GM23338 (cell line): ENCODE data around the gene SPP1. TPM values are rescaled to one million over a fixed set of nuclear protein-coding genes. Genes with fewer than 3 reads are reported as not detected.

Experiments used
- ATAC-seq: fragments of 200-7000 bp; cut with Tn5 transposase; 3 replicates; pipeline ENCODE4 v1.9.1; 2020
- DNase-seq: peaks from one replicate; pipeline ENCODE4 v3.0.0-alpha.2; 2015; ENCODE audit warnings: low spot score
- H2AFZ ChIP-seq: fragments of 200-600 bp; sonication (generic); 2 replicates; pipeline ENCODE4 v1.8.0; 2016; ENCODE audit warnings: antibody characterized with exemption, mild to moderate bottlenecking, moderate library complexity
- H3F3A ChIP-seq: fragments of 200-600 bp; sonication (generic); replicated peaks from 2 replicates; pipeline ENCODE4 v1.8.0; 2017; ENCODE audit warnings: antibody characterized with exemption, mixed run types, low read depth
- H3K27ac ChIP-seq: fragments of 200-600 bp; sonication (generic); 2 replicates; pipeline ENCODE4 v1.6.1; 2016; ENCODE audit warnings: low read depth
- H3K27me3 ChIP-seq: fragments of 200-600 bp; sonication (generic); 2 replicates; pipeline ENCODE4 v1.8.0; 2016; ENCODE audit warnings: mild to moderate bottlenecking, mixed run types, moderate library complexity; ENCODE audit not compliant: insufficient read depth
- H3K36me3 ChIP-seq: fragments of 200-600 bp; sonication (generic); 2 replicates; pipeline ENCODE4 v1.8.0; 2016; ENCODE audit warnings: mild to moderate bottlenecking; ENCODE audit not compliant: insufficient read depth
- H3K4me1 ChIP-seq: fragments of 200-600 bp; sonication (generic); 2 replicates; pipeline ENCODE4 v1.8.0; 2016; ENCODE audit warnings: mild to moderate bottlenecking, moderate library complexity; ENCODE audit not compliant: insufficient read depth
- H3K4me2 ChIP-seq: fragments of 200-600 bp; sonication (generic); 2 replicates; pipeline ENCODE4 v1.7.1; 2017; ENCODE audit warnings: mixed run types
- H3K4me3 ChIP-seq: fragments of 200-600 bp; sonication (generic); 2 replicates; pipeline ENCODE4 v1.6.1; 2016; ENCODE audit warnings: mixed run types
- H3K79me2 ChIP-seq: fragments of 200-600 bp; sonication (generic); replicated peaks from 2 replicates; pipeline ENCODE4 v1.8.0; 2017; ENCODE audit warnings: mild to moderate bottlenecking; ENCODE audit not compliant: insufficient read depth
- H3K9me2 ChIP-seq: fragments of 200-600 bp; sonication (generic); 2 replicates; pipeline ENCODE4 v1.8.0; 2017; ENCODE audit not compliant: insufficient read depth
- H4K20me1 ChIP-seq: fragments of 200-600 bp; sonication (generic); replicated peaks from 2 replicates; pipeline ENCODE4 v1.8.0; 2017; ENCODE audit warnings: mild to moderate bottlenecking; ENCODE audit not compliant: insufficient read depth
- H3K27ac Mint-ChIP-seq: 2 replicates; pipeline ENCODE4 v1.8.0; 2020; ENCODE audit warnings: inconsistent platforms, mild to moderate bottlenecking, moderate library complexity, mixed read lengths
- H3K27me3 Mint-ChIP-seq: 3 replicates; pipeline ENCODE4 v1.8.0; 2022; ENCODE audit warnings: low read depth, mild to moderate bottlenecking, moderate library complexity, mixed read lengths, inconsistent platforms; ENCODE audit not compliant: insufficient read depth, poor library complexity
- H3K36me3 Mint-ChIP-seq: 3 replicates; pipeline ENCODE4 v1.8.0; 2021; ENCODE audit warnings: low read depth, mild to moderate bottlenecking, inconsistent platforms, moderate library complexity, mixed read lengths
- H3K4me1 Mint-ChIP-seq: 3 replicates; pipeline ENCODE4 v1.8.0; 2020; ENCODE audit warnings: mild to moderate bottlenecking, inconsistent platforms, mixed read lengths
- H3K4me3 Mint-ChIP-seq: 3 replicates; pipeline ENCODE4 v1.8.0; 2021; ENCODE audit warnings: moderate library complexity, mild to moderate bottlenecking, inconsistent platforms, mixed read lengths
- H3K9me3 Mint-ChIP-seq: 3 replicates; pipeline ENCODE4 v1.8.0; 2020; ENCODE audit warnings: moderate library complexity, mild to moderate bottlenecking, inconsistent platforms, mixed read lengths
- CREB1 ChIP-seq: fragments of 250-450 bp; sonication (Bioruptor Pico); IDR thresholded peaks from 2 replicates; pipeline ENCODE4 v1.5.0; 2020; ENCODE audit warnings: low read depth, mild to moderate bottlenecking, moderate library complexity
- ETS1 ChIP-seq: IDR thresholded peaks from 2 replicates; pipeline ENCODE4 v1.6.1; 2016; ENCODE audit warnings: antibody characterized with exemption
- EZH2 ChIP-seq: fragments of 200-600 bp; sonication (generic); IDR thresholded peaks from one replicate; pipeline ENCODE4 v1.8.0; 2017; ENCODE audit warnings: antibody characterized with exemption, mild to moderate bottlenecking, low read depth; ENCODE audit not compliant: unreplicated experiment
- EZH2phosphoT487 ChIP-seq: fragments of 200-600 bp; sonication (generic); IDR thresholded peaks from one replicate; pipeline ENCODE4 v1.8.1; 2018; ENCODE audit warnings: antibody characterized with exemption; ENCODE audit not compliant: unreplicated experiment
- JUNB ChIP-seq: IDR thresholded peaks from one replicate; pipeline ENCODE4 v1.6.1; 2016; ENCODE audit warnings: antibody characterized with exemption; ENCODE audit not compliant: unreplicated experiment
- NANOG ChIP-seq: IDR thresholded peaks from 2 replicates; pipeline ENCODE4 v1.6.1; 2016; ENCODE audit warnings: antibody characterized with exemption, borderline replicate concordance
- POLR2AphosphoS5 ChIP-seq: IDR thresholded peaks from 2 replicates; pipeline ENCODE4 v1.6.1; 2016; ENCODE audit warnings: antibody characterized with exemption, low read depth
- REST ChIP-seq: IDR thresholded peaks from one replicate; pipeline ENCODE4 v1.6.1; 2018; ENCODE audit warnings: antibody characterized with exemption; ENCODE audit not compliant: unreplicated experiment
- ZNF114 ChIP-seq: fragments of 250-450 bp; sonication (Bioruptor Pico); IDR thresholded peaks from 2 replicates; pipeline ENCODE4 v1.5.0; 2020; ENCODE audit warnings: mild to moderate bottlenecking, moderate library complexity
- ZNF331 ChIP-seq: fragments of 250-450 bp; sonication (Bioruptor Pico); IDR thresholded peaks from 2 replicates; pipeline ENCODE4 v1.5.0; 2020; ENCODE audit warnings: low read depth, mild to moderate bottlenecking, moderate library complexity
- polyA plus RNA-seq: library from polyadenylated mRNA; unstranded; fragments of >200 nt; fragmentation: Nextera tagmentation; extraction: Ambion mirVana; gene quantifications from 2 replicates; pipeline ENCODE4 v1.2.1, GENCODE V29; 2016
- total RNA-seq: library from RNA; depleted of rRNA; stranded (reverse); fragments of >200 nt; shearing (Covaris generic); gene quantifications from 2 replicates; pipeline ENCODE4 v1.2.3, GENCODE V29; 2014
- TF ChIP-seq, protein P1 (sequence below), 2 experiments: fragments of 200-600 bp in 1 of 2; sonication (generic) in 1 of 2; conservative IDR thresholded peaks; 2 replicates each; pipeline versions ENCODE4 v1.5.1 to v1.6.1; 2016 to 2017; ENCODE audit warnings: antibody characterized with exemption in 2 of 2, low read depth in 2 of 2, mild to moderate bottlenecking in 2 of 2, moderate library complexity in 1 of 2

SPP1 gene
- total and polyA plus RNA-seq, 2 experiments from 2014 or later = 41.3 to 51.3 TPM

DNA sequence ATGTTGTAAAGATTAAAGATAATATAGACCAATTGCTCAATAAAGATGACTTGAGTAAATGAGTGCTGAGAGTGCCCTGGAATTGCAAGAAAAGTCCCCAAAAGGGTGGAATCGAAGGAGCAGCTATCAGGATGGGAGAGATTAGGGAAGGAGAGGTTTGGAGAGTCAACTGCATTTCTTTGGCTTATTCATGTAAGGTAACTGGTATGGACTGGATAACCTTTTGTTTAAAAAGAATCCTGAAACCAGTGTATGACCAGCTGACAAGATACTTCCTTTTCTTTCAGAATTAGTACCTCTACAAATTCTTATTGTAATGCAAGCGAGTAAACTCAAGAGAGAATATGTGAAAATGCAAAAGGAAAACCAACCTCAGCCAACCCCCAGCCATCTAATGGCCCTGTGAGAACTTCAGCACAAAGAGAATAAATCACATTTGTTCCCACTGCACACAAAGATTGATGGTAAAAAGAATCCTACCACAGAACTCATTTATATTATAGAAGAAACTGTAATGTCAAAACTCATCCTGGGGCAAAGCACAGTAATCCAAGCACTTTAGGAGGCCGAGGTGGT, 24.5 kb upstream of the SPP1 start (continued):
- TF ChIP-seq REST (no peak), ETS1 (no peak), CREB1 (CRISPR knock-in tag) (no peak), NANOG (no peak), JUNB (no peak), POLR2AphosphoS5 (no peak), ZNF331 (CRISPR knock-in tag) (no peak), ZNF114 (CRISPR knock-in tag) (no peak), EZH2phosphoT487 (no peak)
- TF ChIP-seq, protein P1, sequence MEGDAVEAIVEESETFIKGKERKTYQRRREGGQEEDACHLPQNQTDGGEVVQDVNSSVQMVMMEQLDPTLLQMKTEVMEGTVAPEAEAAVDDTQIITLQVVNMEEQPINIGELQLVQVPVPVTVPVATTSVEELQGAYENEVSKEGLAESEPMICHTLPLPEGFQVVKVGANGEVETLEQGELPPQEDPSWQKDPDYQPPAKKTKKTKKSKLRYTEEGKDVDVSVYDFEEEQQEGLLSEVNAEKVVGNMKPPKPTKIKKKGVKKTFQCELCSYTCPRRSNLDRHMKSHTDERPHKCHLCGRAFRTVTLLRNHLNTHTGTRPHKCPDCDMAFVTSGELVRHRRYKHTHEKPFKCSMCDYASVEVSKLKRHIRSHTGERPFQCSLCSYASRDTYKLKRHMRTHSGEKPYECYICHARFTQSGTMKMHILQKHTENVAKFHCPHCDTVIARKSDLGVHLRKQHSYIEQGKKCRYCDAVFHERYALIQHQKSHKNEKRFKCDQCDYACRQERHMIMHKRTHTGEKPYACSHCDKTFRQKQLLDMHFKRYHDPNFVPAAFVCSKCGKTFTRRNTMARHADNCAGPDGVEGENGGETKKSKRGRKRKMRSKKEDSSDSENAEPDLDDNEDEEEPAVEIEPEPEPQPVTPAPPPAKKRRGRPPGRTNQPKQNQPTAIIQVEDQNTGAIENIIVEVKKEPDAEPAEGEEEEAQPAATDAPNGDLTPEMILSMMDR (conservative IDR thresholded peaks at IDR 0.05; ENCODE audit: low read depth in 2 of 2) = no peak

GRCh38 chr4:87953826-87954225, 21.7 kb upstream of the SPP1 start:
- ATAC-seq = no peak
- no peaks in the 10 kb centered on the region for H3F3A ChIP-seq
- no peak overlapping the region for H3K4me3 Mint-ChIP-seq
- H3K4me1 Mint-ChIP-seq = peaks cover 45% of the 10 kb centered on the region
- H3K9me2 ChIP-seq = no peaks in the 10 kb centered on the region
- peaks cover 38% of the 10 kb centered on the region for H3K4me1 ChIP-seq
- H3K27ac Mint-ChIP-seq = no peak overlapping the region
- no peaks in the 10 kb centered on the region for H4K20me1 ChIP-seq
- H3K27me3 Mint-ChIP-seq = peaks cover 2% of the 10 kb centered on the region
- no peaks in the 10 kb centered on the region for H3K36me3 ChIP-seq
- no peak overlapping the region for H3K4me3 ChIP-seq
- H3K79me2 ChIP-seq = no peaks in the 10 kb centered on the region
- H2AFZ ChIP-seq = no peak overlapping the region
- H3K36me3 Mint-ChIP-seq = no peaks in the 10 kb centered on the region
- H3K27ac ChIP-seq = no peak overlapping the region
- DNase-seq = no peak
- H3K9me3 Mint-ChIP-seq = no peaks in the 10 kb centered on the region
- H3K27me3 ChIP-seq = no peaks in the 10 kb centered on the region
- no peak overlapping the region for H3K4me2 ChIP-seq
- no peak for TF ChIP-seq ZNF114 (CRISPR knock-in tag)
- TF ChIP-seq JUNB = no peak
- TF ChIP-seq EZH2 = no peak
- TF ChIP-seq, protein P1 (conservative IDR thresholded peaks at IDR 0.05; ENCODE audit: low read depth in 2 of 2) = no peak
- no peak for TF ChIP-seq ZNF331 (CRISPR knock-in tag)
- TF ChIP-seq ETS1 = no peak
- TF ChIP-seq REST = no peak
- no peak for TF ChIP-seq NANOG
